Measurements from ENCODE around the gene ROR1.

The ROR1 gene

DNA sequence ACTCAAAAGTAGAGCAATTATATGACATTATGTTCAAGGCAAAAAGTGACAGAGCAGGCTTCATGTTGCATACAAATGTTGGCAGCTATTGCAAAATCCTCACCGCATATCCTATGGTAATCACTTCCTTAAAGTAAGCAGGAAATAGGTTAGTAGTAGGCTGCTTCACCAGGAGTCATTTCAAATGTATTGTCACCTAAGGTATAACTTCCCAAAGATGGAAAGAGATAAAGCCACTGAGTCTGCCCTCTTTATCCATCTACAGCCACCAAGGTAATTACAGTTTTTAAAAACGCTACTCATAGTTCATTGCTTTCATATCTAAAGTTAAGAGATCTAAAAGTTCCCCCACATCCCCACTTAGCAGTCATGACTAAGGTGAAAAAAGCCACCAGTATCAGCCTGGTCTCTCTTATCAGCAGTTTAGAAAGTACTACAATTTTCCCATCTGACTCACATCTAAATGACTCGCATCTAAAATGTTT, 398.0 kb downstream of the ROR1 start:
- DNase-seq: no peak

DNA sequence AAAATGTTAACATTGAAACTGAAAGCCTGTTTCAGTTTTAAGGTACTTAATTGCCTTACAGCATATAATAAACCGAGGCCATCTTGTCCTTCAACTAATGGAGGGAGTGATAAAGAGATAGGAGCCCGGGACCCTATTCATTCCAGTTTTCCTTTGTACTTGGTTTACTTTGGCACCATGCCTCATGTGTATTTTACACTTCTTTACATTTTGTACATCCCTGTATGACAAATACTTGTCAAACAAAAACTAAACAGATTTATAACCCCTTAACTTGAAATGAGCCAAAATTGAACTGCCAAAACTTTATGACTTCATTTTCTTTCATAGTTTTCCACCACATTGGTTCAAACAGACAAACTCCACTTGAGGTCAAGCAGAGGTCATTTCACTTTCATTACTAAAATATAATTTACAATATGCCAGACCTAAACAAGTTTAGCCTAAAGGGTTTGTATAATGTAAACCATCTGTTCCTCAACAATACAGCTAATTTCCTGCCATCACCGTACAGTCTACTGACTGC, 398.7 kb downstream of the ROR1 start:
- DNase-seq: no peak

DNA sequence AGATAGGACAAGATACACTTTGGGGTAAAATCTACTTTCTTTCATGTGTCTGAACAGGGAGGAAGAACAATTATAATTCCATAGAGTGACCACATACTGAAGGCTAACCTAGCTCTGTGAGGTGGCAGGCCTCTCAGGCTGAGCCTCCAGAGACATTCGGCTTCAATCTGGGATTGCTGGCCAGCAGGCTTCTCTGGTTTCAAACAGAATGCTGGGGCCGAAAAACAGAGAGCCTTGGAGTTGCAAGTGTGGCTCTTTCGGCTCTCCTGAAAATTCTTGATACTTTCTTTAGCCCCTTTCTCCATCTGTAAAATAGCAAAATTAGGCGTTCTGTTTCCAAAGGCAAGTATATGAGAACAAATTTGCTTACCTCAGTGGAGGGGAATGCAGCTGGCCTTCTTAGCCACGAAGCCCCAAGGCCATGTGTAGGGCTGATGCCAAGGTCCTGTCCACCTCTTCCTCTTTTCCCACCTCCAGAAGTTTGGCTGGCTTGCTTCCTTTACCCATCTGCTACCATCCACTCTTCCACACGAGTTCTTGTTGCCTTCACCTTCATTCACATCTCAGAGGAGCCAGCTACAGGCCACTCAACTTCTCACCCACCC, 399.6 kb downstream of the ROR1 start:
- no peak for DNase-seq

DNA sequence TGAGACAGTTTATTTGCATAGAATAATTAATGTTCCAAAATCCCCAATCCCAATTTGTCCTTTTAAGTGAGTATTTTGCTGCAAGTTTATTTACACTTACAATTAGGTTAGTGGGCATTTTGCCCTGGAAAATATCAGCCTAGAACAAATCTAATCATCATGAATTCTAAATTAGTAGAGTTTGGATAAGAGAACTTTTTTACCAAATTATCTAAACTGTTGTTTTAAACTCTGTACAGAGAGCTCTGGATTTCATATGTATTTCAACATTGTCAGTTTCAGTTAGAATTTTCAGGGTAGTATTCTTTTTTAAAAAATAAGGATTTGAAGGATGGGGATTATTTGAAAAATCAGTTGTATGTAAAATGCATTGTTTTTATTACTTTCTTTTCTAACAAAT, 401.8 kb downstream of the ROR1 start:
- no peak for DNase-seq

DNA sequence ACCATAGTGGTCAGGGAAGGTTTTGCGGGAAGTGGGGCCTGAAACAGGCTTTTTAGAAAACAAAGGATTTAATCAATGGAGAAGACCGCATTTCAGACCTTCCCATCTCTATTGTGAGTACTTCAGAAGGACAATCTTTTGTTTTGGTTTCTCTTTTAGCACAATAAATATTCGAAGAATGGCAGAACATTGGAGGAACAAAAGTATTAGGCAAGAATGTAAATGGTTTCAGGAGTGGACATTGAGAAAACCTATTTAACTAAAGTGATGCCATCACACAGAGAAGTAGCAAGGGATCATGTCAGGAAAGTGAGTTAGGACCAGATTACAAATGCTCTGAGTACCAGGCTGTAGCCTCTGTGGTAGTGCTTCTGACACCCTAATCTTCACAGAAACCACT, 402.8 kb downstream of the ROR1 start:
- no peak for DNase-seq

DNA sequence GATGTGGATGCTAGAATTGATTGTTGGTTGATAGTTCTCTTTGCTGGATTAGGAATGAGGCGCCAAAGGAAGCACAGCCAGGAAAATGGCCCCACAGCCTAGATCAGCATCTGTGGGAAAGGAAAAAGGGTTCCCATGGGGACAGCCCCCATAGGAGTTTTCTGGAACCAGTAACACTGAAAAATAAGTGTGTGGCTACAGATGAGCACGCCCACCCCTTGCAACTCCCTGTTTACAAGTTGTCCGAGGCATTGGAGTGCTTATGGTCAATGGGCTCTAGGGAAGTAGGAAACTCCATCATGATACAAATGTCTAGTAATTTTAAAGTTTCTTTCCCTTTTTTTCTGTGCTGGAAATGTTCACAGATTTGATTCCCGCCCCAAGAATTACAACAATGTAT, 405.8 kb downstream of the ROR1 start:
- DNase-seq: no peak

DNA sequence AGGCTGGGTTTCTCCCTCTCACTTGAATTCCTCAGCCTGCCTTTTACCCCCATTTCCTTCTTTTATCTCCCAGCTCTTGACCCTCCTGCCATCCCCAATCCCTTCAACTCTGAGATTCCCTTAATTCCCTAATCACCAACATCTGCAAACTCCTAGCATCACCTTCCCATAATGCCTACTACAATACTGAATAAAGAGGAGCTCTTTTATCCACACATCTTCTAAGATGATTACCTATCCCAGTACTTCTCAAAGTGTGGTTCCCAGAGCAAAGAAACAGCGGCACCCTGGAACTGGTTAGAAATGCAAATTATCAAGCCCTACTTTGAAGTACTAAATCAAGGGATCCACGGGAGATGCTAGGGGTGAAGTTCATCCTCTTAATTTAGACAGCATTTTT, 408.4 kb downstream of the ROR1 start:
- no peak for DNase-seq

DNA sequence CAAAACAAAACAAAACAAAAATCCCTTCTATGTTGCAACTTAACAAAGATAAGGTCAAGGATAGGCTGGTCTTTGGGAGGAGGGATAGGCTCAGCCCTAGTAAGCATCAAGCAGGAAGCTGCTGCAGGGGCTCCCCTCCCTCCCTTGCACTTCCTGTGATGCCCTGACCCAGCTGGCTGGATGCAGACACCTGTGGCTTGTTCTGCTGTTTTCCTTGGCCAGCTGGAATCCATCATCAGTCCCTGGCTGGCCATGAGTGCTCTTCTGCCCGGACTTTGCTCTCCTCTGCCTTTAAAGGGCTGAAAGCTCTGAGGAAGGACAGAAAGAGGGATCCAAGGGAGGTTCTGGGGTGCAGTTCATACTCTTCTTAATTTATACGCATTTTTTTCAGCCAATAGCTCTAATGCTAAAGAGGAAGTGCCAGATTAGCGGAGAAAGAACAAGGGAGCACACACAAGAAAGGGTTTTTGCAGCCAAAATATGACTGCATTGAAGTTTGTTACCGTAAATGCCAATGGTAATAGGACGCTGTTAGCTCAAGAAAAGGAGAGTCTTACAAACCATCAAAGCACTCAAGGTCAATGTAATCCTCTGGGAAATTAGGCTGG, 409.7 kb downstream of the ROR1 start:
- DNase-seq: no peak

DNA sequence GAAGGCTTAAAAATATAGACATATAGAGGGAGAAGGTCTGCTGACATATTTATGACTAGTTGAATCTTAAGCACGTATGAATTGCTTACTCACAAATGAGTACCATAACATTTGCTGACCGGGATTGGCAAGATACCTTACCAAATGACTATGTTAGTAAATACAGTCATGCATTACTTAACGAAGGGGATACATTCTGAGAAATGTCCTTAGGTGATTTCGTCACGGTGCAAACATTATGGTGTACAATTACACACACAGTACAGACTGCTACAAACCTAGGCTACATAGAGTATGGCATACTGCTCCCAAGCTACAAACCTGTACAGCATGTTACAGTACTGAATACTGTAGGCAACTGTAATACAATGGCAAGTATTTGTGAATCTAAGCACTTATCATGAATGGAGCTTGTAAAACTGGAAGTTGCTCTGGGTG, 410.2 kb downstream of the ROR1 start:
- DNase-seq: no peak

DNA sequence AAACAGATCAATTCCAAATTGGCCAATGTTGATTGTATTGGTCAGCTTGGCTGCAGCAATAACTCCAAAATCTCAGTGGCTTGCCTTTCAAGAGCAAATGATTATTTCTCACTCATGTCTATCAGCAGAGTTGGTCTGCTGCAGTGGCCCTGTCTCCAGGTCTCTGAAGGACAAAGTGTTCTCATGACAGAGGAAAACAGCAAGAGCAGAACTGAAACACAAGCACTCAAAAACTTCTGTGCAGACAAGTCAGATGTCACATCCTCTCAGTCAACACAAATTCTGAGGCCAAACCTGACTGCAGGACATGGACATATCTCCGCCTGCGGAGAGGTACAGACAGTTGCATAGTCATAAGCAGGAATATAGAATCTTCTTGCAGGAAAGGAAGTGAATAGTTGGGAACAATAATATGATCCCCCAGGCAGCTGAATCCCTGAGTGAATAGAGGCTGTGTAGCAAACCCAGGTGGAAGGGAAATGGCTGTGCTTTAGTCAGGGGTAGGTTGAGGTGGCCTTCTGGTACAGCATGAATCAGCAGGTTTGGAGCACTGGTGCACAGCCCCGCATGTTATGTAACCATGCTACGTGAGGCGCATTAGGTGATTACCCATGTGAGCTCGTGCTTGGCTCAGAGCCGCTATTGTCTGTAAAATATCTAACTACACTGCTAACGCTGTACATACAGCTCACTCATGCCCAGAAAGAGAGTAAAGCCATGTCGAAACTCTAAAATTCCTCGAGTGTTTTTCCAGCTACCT, 412.5 kb downstream of the ROR1 start:
- no peak for DNase-seq

DNA sequence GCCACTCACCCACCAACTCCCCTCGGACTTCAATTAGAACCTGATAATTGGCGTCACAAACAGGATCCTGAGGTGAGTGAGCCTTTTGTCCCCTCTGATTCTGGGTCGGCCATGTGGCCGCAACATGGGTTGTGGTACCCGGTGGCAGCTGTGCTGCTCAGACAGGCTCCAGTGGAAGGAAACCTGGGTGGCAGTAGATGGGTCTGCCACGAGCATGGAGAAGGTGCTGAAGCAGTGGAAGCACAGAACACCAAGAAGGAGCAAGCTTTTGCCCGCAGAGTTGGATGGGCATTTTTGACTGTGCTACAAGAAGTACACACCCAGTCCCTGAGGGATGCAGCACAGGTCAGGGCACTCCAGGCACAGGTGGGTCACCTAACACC, 413.1 kb downstream of the ROR1 start:
- no peak for DNase-seq

DNA sequence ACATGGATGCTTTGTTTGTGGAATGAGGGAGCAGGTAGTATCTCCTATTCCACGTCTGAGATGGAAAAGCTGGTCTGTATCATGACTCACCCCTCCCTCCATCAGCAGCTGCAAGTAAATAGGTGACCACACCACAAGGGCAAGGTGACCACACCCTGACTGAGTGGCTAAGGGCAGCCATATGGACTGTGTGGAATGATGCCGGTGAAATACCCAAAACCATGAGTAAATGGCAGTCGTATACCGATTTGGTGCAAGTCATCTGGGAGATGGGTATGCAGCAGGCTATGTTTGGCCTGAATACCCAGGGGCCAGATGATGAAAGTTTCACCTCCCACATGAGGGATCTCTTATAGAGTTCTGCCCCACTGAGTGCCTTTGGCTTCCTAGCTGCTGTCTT, 413.8 kb downstream of the ROR1 start:
- DNase-seq: no peak

DNA sequence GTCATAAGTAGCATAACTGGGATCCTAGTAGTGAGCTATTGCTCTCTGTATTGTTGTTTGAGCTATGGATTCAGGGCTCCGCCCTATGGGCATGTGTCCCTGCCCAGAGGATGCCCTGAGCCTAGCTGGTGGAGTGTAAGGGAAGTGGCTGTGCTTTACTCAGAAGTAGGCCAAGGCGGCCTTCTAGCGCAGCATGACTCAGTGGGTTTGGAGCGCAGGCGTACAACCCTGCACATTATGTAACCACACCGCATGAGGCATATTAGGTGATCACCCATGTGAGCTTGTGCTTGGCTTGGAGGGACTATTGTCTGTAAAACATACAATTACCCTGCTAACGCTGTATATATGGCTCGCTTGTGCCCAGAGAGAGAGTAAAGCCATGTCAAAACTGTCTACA, 418.5 kb downstream of the ROR1 start:
- DNase-seq: no peak

DNA sequence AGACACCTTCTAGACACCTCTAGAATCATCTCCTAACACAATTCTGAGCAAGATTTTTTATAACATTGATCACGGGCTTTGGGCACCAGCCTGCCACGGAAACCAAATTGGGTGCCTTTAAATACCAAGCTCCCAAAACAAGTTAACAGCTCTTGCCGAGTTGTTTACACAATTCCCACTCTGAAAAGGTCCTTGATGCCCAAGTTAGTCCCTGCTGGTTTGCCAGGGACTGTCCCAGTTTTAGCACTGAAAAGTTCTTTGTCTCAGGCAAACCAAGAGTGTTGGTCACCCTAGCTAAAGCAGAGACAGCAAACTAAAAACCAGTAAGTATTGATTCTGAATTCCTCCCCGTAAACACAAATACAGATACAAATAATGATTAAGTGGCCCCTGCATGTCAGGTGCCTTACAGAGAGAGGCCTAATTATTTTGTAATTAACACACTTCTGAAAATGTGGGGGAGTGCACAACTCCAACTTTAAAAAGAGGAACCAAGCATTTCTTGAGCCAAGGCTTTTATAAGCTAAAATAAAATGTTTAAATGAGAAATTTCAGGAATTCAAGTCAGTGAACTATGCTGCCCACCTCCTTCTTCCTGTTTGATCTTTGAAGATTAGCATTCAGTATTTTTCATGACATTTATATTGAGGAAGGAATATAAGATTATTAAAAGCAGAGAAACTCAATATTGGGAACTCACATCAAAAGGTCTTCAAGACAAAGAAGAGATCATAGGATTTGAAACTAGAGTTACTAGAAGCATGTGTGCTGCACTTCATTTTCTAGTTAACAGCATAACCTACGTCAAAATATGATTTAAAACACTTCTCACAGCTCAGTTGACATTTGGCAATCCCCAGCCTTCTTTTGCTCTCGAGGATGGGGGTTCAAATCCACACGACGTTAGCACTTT, 420.6 kb downstream of the ROR1 start:
- peak in 6 of 56 donors; percentile 5 to 43 (median 14) for DNase-seq

DNA sequence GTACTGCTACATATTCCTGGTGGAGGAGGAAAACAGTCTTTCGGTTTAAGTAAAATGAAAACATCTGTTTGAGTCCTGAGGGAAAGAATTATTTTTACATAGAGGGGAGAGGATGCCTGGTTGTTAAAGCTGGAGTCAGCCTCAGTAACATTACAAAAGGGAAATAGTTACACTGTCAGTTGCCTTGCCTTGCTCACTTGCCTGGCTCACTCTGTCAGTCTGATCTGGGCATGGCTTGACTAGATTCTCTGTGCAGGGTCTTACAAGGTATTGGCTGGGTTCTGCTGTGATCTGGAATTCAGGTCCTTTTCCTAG, 421.2 kb downstream of the ROR1 start:
- no peak for DNase-seq

DNA sequence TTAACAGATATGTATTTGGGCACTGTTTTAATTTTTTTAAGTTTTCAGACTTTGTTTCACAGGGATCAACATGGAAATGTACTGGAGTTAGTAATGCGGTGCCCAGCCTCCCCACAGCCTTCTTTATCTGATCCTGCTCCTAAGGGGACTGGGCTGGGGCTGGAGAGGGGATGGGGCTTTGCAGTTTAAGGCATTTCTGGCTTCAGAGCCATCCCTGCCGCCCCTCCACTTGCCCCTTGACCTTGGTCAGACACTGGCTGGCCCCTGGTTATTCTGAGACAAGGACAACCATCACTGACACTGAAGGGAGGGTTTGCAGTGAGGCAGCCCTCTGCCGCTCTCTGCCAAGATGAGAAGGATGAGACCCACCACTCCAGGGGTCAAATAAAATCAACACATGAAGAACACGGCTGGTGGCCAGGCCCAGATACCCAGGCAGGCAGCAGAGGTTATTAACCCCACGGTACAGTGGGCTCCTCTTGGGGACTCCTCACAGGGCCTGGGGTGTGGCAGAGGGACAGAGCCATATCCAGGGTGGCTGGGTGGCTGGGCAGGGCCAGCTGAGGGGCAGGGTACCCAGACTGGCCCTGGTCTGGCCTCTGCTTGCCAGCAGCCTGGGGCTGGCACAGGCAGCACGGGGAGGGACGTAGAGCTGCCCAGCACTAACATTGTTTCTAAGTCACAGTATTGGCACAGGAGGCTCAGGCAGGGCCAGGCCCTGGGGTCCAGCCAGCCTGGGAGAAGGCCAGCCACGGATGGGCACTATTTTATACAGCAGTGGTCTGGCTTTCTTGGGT, 422.5 kb downstream of the ROR1 start:
- DNase-seq: peak in 32 of 56 donors; percentile 9 to 80 (median 35)

DNA sequence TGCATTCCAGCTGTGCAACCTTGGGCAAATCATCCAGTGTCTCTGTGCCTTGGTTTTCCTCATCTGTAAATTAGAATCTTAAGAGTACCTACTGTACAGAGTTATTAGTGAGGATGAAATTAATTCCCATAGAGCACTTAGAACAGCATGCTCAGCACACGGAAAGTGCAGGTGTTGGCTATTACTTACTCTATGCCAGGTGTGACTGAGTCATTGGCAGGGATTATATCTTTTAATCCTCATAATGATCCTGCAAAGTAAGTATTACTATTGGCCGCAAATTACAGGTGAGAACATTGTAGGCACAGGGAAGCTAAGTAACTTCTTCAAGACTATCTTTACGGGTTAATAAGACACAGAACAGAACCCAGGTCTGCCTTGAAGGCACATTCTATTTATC, 423.3 kb downstream of the ROR1 start:
- DNase-seq: no peak

DNA sequence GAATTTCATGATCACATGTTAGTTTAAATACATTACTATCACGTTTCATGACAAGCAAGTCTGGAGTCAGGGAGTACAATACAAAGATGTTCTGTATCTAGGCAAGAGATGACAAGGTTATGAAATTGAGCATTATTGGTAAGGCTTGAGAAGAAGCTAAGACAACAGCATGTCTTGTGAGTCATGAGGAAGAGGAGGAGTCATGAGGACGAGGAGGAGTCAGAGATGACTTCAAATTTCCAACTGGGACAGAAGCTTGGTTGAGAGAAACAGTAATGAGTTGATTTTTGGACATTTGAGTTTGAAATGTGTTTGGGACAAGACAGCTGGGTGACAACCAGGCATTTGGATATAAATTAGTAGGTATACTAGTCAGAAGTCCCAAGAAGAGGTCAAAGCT, 425.3 kb downstream of the ROR1 start:
- no peak for DNase-seq

DNA sequence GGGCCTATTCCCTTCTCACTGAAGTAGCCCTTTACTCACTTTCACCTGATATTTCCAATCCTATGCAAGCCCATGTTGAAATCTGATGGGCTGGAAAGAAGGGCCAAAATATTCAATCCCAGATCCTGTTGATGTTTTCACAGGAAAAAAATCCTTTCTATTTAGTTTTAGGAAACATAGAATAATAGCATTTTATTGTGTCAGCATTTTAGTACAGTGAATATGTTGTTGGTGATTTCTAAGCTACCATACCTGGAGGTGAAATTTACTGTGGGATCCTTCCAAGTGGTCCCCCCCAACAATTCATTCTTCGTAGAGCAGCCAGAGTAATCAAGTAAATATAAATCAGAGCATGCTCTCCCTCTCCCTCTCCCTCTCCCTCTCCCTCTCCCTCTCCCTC, 426.2 kb downstream of the ROR1 start:
- DNase-seq: no peak

DNA sequence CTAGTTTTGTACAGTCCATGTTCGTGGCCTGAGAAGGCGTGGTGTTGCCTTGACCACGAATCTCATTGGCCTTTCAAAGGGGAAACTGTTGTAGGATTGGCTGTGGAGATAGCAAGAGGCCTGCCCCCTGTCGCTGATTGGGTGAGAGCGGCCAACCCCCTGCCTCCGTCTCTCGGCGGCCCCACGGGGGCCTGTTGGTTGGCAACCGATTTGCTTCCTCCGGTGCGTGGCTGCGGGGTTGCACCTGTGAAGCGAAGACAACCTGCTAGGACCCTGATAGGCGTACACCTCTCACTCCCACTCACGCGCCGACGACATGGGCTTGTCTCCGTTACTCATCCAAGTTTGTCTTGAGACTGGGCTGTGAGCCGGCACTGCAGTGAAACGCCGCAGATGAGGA, 429.6 kb downstream of the ROR1 start, which contains the start of gene UBE2U:
TSS of gene UBE2U (plus strand) at position 204 of the 400 bp plus-strand sequence. CDS start 428 bp downstream, outside the sequence.
- DNase-seq: no peak

DNA sequence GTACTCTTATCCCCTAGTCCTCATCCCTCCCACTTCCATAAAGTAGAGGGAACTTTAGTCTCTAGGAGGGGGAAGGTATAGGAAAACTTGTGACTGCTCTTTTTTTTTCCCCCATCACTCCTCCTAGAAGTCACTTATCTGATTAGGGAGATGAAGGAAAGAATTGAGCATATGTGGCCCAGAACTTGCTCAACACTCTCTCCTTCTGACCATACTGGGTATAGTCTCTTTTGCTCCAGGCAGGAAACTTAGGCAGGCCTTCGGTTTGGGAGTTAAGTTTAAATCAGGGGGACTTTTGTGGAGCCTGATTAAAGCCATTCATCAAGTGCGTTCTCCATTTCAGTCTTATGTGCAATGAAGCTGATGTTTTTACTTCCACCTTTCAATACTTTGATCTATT, 435.4 kb downstream of the ROR1 start:
- DNase-seq: no peak

Measured in amygdala (tissue), 56 donors.